NCI-H748 treated with DMSO at 0.1 percent for 48 hours (cell line): ENCODE data around the gene ASB15.
"Not testable (repeated sequence)": the region's sequence is repeated elsewhere in the genome, so short reads cannot be mapped to it uniquely, and the experiment has no call there.

Experiments used
- DNase-seq: peaks from one replicate; lab custom pipeline; 2025; lab: John Stamatoyannopoulos, UW

The ASB15 gene

GRCh38 chr7:123601530-123601929, at the start of gene ASB15:
ASB15 (plus strand) TSS chr7:123601821; CDS start chr7:123614503, 12,682 bp downstream.
- peak; percentile 20 for DNase-seq

- not testable (repeated sequence) for DNase-seq
Measured at GRCh38 chr7:123552134-123552533, 49.5 kb upstream of the ASB15 start.

DNA sequence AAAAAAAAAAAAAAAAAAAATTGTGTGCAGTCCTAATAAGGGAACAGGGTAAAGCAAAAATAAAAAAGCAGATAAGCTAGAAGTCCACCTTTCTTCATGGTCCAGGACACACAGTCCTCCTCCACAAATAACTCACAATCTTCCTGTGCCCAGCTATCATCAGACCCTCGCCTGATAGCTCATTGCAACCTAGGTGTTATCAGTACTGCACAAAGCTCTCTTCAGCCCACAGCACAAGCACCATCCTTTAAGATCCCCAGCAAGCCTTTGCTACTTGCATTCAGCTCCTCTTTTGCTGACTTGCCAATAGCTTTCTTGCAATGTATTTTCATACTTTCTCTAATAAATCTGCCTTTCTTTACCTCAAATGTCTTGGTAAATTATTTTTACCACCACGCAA, 49.0 kb upstream of the ASB15 start:
- DNase-seq = no peak

DNA sequence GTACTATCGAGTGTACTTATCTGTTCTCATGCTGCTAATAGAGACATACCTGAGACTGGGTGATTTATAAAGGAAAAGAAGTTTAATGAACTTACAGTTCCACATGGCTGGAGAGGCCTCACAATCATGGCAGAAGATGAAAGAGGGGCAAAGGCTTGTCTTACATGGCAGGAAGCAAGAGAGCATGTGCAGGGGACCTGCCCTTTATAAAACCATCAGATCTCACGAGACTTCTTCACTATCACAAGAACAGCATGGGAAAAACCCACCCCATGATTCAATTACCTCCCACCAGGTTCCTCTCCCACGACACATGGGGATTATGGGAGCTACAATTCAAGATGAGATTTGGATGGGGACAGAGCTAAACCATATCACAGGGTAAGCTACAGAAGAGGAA, 48.5 kb upstream of the ASB15 start:
- DNase-seq = no peak

DNA sequence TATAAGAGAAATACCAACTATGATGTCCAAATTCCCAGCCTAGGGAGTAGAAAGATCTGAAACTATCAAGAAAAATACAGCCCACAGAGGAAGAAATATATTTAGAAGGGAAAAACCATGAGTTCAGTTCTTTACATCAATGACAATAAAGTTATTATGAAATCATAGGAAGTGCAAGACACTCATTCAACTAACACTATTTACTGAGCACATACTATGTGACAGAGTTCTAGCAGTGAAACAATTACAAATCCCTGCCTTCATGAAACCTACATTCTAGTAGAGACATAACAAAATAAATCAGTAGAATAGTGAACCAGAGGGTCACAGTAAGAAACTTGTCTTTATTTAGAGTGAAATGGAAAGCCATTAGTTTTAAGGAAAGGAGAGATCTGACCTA, 46.1 kb upstream of the ASB15 start:
- DNase-seq = no peak

- DNase-seq = no peak
Measured at GRCh38 chr7:123557016-123557397, 44.6 kb upstream of the ASB15 start.

GRCh38 chr7:123557398-123558288, 44.0 kb upstream of the ASB15 start, which contains the start of gene NDUFA5:
NDUFA5 (minus strand) TSS chr7:123557818; CDS start chr7:123557795, 23 bp downstream.
- DNase-seq = peak; percentile 99

GRCh38 chr7:123558289-123558874, 43.2 kb upstream of the ASB15 start:
- no peak for DNase-seq

DNA sequence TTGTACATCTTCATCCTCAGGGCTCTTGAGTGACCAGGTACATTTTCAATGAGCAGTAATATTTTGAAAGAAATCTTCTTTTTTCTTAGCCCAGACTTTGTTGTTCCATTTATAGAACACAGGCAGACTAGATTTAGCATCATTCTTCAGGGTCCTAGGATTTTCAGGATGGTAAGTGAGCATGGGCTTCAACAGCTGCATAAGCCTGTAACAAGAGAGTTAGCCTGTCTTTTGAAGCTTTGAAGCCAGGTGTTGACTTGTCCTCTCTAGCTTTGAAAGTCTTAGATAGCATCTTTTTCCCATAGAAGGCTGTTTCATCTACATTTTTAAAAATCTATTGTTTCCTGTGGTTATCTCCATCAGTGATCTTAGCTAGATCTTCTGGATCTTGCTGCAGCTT, 39.5 kb upstream of the ASB15 start:
- DNase-seq = no peak

DNA sequence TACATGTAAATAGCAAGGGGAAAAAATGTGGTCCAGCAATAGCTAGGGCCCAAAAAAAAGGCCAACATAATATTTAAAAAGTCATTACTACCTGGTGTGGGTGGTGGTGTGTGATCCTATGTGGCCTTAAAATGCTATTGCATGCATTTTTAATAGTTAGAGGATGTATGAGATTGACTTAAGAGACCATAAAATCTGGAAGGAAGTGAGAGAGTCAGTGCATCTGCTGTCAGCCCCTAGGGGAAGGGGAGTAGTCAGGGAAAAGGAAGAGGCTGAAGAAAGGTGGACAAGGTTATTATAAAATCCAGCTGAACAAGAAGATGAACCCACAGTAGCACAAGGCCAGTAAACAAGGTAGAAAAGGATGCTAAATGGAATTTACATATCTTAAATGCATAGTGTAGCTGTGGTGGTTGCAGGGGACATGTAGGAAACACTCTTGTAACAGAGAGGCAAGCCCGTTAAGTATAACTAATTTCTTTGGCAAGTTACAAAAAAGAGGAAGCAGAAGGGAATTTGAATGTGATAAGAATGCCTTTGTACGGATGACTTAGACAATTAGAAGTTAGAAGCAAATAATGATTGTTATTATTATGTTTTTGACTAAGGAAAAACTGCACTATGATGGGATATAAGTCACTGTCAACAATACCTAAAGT, 32.1 kb upstream of the ASB15 start:
- DNase-seq = no peak

DNA sequence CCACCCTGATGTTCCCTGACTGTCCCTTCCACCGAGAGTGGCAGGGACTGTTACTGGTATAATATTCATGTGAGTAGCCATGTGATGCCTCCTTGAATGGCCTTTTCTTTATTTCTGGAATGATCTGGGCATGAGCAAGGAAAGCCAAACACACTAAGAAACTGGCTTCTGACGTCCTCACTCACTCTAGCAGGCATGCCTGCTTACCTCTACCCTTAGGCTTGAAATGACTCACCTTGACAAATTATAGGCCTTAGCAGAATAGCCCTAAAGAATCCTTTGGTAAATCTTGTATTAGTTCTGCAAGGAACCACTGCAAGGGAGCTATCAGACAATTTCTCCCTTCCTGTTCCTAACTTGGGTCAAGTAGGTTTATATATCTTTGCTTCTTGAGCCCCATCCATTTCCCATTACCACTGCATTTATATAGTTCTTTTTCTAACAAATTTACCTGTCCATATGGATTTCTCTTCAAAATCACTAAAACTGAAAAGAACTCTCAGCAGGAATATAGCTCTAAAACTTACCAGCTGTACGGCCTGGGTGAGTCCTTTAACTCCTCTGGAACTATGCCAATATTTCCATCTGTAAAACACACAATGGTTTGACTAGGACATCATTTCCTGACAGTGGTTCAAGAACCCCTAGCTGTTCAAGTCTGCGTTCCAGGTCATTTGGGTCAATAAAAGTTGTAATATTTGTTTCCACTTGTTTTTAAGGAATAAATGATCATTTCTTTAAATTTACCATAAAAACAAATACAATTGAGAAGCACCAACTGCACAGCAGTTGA, 31.0 kb upstream of the ASB15 start:
- peak; percentile 8 for DNase-seq

GRCh38 chr7:123571187-123571586, 30.4 kb upstream of the ASB15 start:
- DNase-seq = no peak

DNA sequence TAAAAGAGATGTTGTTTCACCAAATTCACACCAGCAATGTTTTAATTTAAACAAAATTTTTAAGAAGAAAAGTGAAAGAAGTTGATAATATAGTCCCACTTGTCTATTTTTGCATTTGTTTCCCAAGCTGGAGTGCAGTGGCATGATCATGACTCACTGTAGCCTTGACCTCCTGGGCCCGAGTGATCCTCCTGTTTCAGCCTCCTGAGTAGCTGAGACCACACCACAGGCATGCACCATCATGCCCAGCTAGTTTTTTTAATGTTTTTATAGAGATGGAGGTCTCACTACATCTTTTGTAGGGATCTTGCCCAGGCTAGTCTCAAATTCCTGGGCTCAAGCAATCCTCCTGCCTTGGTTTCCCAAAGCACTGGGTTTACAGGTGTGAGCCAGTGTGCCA, 29.9 kb upstream of the ASB15 start:
- DNase-seq = no peak

DNA sequence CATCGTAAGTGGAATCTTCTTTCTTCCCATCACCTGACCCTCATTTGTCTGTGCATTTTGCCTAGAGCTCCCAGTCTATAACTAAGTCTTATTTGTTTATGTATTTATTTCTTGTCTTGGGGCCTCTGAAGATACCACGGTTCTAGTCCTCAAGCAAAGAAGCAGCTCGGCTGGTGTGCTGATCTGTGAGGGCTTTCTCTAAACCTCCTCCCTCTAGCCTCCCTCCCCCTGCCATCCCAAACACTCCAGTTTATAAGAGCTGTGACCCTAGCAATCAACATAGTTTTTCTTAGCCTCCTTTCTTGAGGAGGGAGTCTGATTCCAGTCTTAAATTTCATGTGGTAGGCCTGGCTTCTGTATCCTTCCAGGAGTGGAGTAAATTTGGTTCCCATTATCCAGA, 28.3 kb upstream of the ASB15 start:
- no peak for DNase-seq

GRCh38 chr7:123573896-123574467, 27.6 kb upstream of the ASB15 start:
- no peak for DNase-seq

- DNase-seq = no peak
Measured at GRCh38 chr7:123579416-123579815, 22.2 kb upstream of the ASB15 start.

GRCh38 chr7:123580406-123581161, 21.0 kb upstream of the ASB15 start:
- peak; percentile 62 for DNase-seq

- DNase-seq = no peak
Measured at GRCh38 chr7:123581162-123581459, 20.5 kb upstream of the ASB15 start.

GRCh38 chr7:123583821-123584220, 17.8 kb upstream of the ASB15 start:
- DNase-seq = no peak

- DNase-seq = no peak
Measured at GRCh38 chr7:123588376-123588775, 13.2 kb upstream of the ASB15 start.

- DNase-seq = peak; percentile 74
Measured at GRCh38 chr7:123594813-123595241, 6.8 kb upstream of the ASB15 start.
